ENCODE data around the gene DES. TPM values are rescaled to one million over a fixed set of nuclear protein-coding genes. Genes with fewer than 3 reads are reported as not detected.

Gene DES
- polyA plus RNA-seq, 1 donor from 2014 or later = not detected

DNA sequence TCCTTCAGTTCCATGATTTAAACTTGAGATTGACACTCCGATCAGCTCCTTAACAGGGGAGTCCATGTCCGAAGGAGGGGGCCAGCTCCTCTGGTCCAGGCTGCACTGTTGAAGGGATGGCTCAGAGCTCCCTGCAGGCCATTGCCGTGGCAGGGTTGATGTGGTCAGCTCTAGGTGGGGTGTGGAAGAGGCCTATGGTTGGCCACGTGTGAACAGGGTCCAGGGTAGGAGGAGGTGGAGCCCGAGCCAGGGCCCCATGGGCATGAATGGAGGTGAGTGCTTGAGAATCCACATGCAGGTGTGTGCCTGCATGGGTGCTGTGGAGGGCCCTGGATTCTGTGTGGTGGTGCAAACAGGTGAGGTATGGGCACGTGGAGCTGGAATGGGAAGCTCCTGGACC is 17.5 kb downstream of the DES start:
- Mint-ChIP-seq H3K4me1 (peaks cover 0 to 2% (median under 1%) of the 10 kb centered on the region in 3 donors), H3K9me3 (peaks cover 0 to 2% (median 0%) of the 10 kb centered on the region in 3 donors), H3K27me3 (peaks cover 21% of the 10 kb centered on the region), H3K4me3 (peak overlapping the region in 1 of 4 donors; percentile 20), H3K27ac (peak overlapping the region in 1 of 3 donors; percentile 84), H3K36me3 (peaks cover 3% of the 10 kb centered on the region)

DNA sequence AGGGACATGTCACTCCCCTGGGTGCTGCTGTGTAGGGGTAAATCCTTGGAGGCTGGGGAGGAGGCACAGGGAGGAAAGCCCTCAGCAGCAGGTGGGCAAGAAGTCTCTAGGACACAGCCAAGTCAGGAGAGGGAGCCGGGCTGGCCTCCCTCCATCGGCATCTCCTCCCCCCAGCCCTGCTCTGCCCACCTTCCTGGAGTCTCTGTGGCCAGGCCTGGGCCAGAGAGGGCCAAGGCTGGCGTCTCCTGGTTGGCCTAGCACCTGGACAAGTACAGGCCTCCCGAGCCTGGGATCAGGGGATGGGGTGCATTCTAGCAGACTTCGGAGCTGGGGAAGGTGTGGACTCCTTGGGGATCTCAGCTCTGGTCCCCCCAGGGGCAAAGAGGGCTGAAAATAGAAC is 18.3 kb downstream of the DES start:
- peaks cover 0 to 2% (median 0%) of the 10 kb centered on the region in 3 donors for H3K9me3 Mint-ChIP-seq
- no peaks in the 10 kb centered on the region for H3K36me3 Mint-ChIP-seq
- H3K27me3 Mint-ChIP-seq = peaks cover 29% of the 10 kb centered on the region
- peaks cover 3 to 5% (median 4%) of the 10 kb centered on the region in 3 donors for H3K4me1 Mint-ChIP-seq
- H3K4me3 Mint-ChIP-seq = peak overlapping the region in 1 of 4 donors; percentile 79
- no peak overlapping the region for H3K27ac Mint-ChIP-seq

DNA sequence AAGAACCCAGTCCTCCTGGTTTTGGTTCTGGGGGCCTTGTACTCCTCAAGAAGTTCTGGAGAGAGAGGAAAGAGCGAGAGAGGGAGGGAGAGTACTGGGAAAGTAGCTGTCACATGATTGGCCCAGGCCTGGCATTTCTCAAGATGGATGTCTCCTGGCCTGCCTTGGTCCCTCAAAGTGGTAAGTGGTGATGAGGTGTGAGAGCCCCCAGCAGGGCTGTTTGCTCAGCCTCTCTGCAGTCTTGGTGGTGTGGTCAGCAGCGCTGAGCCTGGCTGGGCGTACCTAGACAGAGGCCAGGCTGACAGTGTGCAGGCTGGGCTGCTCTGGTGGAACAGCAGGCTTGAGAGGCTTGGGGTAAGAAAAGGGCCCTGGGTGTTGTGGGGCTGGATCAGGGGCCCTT is 19.0 kb downstream of the DES start:
- no peak overlapping the region for H3K4me3 Mint-ChIP-seq
- H3K36me3 Mint-ChIP-seq = no peaks in the 10 kb centered on the region
- peaks cover 0 to 2% (median 0%) of the 10 kb centered on the region in 3 donors for H3K9me3 Mint-ChIP-seq
- peaks cover 29% of the 10 kb centered on the region for H3K27me3 Mint-ChIP-seq
- H3K27ac Mint-ChIP-seq = no peak overlapping the region
- peaks cover 3 to 5% (median 5%) of the 10 kb centered on the region in 3 donors for H3K4me1 Mint-ChIP-seq

DNA sequence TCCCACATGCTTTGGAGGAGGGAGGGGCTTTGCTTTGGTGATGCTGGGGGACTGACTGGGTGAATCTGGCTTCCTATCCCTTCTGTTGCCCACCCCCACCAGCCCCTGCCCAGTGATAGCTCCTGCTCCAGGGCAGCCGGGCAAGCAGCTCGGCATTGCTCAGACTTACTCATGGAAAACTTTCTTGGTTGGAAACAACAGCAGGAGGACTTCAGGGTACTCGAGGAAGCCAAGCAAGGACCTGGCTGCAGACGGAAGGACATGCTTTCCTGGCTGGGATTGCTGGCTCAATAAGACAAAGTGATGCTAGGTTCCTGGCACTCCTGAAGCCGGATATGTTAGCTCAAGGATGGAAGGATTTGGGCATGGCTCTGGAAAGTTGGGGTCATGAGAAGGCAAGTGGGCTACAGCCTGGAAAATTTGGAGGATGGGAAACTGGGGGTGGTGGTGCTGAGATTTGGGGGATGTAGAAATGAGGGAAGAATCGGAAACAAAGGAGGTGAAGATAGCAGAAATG is 19.6 kb downstream of the DES start:
- Mint-ChIP-seq H3K4me1 (peaks cover 3 to 7% (median 5%) of the 10 kb centered on the region in 3 donors), H3K36me3 (no peaks in the 10 kb centered on the region), H3K27ac (no peak overlapping the region), H3K9me3 (peaks cover 0 to 2% (median 0%) of the 10 kb centered on the region in 3 donors), H3K27me3 (peaks cover 27% of the 10 kb centered on the region), H3K4me3 (no peak overlapping the region)

DNA sequence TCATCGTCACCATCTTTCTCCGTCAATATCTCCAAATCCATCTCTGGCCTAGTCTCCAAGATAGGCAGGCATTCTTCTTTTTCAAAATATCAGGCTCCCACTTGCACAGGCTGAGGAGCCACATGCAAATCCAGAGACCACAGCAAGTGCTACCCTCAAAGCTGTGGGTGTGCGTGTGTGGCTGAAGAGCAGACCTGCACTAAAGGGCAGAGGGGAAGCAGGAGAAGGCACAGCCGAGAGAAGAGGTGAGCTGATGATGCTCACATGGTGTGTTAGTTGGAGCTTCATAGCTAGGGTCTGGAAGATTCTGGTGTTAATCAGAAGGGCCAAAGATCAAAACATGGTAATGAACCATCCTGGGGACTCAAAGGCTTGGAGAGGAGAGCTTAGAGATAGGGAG is 20.3 kb downstream of the DES start:
- Mint-ChIP-seq H3K4me1 (peaks cover 3 to 9% (median 5%) of the 10 kb centered on the region in 3 donors), H3K9me3 (peaks cover 0 to 2% (median 0%) of the 10 kb centered on the region in 3 donors), H3K4me3 (no peak overlapping the region), H3K27ac (no peak overlapping the region), H3K36me3 (no peaks in the 10 kb centered on the region), H3K27me3 (peaks cover 27% of the 10 kb centered on the region)

DNA sequence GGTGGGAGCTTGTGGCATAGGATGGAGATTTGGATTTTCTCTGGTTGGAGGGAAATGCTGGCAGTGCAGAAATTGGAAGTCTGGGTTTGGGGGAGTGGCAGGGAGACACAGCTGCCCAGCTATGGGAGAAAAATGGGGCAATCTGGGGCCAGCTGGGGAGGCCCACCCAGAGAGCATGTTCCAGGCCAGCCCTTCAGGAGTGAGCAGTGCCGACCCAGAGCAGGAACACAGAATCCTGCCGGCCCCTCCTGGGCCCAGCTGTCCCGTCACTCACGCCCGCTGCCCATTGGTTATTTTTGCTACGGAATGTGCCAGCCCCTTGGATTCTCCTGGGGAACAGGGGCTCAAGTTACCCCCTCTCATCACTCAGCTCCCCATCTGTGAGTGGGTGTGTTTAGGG is 21.3 kb downstream of the DES start:
- H3K27ac Mint-ChIP-seq = no peak overlapping the region
- peaks cover 3 to 9% (median 5%) of the 10 kb centered on the region in 3 donors for H3K4me1 Mint-ChIP-seq
- H3K9me3 Mint-ChIP-seq = peaks cover 0 to 2% (median 0%) of the 10 kb centered on the region in 3 donors
- H3K27me3 Mint-ChIP-seq = peaks cover 32% of the 10 kb centered on the region
- peak overlapping the region in 1 of 4 donors; percentile 42 for H3K4me3 Mint-ChIP-seq
- no peaks in the 10 kb centered on the region for H3K36me3 Mint-ChIP-seq

DNA sequence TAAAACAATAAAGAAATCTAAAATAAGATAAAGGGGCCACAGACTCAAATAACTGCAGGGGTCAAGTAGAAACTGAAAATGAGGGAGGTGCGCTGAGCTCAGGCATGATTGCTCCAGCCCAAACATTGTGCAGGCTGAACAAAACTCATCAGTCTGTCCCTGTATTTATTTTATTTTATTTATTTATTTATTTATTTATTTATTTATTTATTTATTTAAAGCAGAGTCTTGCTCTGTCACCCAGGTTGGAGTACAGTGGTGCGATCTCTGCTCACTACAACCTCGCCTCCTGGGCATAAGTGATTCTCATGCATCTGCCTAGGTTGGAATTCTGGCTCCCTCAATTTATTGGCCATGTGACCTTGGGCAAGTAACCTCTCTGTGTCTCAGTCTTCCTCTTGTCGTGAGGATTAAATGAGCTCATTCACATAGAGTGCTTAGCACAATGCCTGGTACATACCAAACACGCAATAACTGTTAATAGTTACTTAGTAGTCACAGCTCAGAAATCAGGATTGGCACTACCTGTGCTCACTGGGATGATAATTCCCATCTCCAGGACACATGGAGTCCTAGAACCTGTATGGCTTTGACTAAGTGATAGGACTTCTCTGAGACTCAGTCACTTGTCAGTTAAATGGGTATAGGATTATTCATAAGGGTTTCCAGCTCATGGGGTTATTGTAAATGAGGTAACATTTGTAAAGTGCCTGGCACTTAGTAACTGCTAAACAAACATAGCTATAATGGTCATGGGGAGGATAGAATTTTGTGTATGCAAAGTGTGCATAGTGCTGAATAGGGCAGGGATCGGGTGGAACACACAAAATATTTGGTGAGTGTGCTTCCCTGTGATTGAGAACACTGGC is 22.4 kb downstream of the DES start:
- H3K27ac Mint-ChIP-seq = no peak overlapping the region
- peaks cover 0 to 1% (median 0%) of the 10 kb centered on the region in 3 donors for H3K9me3 Mint-ChIP-seq
- H3K27me3 Mint-ChIP-seq = peaks cover 36% of the 10 kb centered on the region
- peak overlapping the region; percentile 36 to 92 (median 80) for H3K4me3 Mint-ChIP-seq
- H3K4me1 Mint-ChIP-seq = peaks cover 3 to 9% (median 5%) of the 10 kb centered on the region in 3 donors
- no peaks in the 10 kb centered on the region for H3K36me3 Mint-ChIP-seq

DNA sequence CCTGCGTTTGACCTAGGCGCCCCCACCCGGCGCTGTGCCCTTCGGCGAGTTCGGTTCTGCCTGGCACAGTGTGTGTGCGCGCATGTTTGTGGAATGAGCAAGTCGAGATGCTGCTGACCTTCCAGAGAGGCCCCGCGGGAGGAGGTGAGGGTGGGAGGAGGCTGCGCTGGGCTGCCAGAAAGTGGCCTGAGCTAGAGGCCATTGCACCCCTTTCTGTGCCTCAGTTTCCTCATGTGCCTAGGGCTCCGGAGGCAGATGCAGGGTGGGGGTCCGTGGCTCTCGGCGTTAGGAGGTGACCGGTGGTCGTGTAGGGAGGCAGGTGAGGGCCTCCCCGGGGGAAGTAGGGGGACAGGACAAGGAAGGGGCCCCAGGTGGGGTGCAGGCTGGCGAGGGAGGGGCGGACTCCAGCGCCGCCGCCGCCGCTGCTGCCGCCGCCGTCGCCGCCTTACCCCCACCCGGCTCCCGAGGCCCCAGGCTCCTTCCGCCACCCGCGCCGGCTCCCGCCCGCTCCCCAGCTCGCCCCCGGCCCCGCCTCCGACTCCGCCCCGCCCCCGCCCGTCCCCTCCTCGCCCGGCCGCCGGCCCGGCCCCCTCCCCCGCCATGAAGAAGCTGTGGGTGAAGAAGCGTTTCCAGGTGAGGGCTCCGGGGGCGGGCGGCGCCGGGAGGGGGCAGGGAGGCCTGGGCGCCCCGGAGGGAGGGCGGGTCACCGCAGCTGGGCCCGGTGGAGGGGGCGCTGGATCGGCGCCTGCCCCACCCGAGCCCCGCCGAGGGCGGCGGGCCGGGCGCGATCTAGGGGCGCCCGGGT is 23.5 kb downstream of the DES start:
- no peak overlapping the region for H3K27ac Mint-ChIP-seq
- peaks cover 3 to 7% (median 5%) of the 10 kb centered on the region in 3 donors for H3K4me1 Mint-ChIP-seq
- no peaks in the 10 kb centered on the region for H3K9me3 Mint-ChIP-seq
- peaks cover 28% of the 10 kb centered on the region for H3K27me3 Mint-ChIP-seq
- H3K36me3 Mint-ChIP-seq = no peaks in the 10 kb centered on the region
- H3K4me3 Mint-ChIP-seq = peak overlapping the region; percentile 36 to 92 (median 80)

DNA sequence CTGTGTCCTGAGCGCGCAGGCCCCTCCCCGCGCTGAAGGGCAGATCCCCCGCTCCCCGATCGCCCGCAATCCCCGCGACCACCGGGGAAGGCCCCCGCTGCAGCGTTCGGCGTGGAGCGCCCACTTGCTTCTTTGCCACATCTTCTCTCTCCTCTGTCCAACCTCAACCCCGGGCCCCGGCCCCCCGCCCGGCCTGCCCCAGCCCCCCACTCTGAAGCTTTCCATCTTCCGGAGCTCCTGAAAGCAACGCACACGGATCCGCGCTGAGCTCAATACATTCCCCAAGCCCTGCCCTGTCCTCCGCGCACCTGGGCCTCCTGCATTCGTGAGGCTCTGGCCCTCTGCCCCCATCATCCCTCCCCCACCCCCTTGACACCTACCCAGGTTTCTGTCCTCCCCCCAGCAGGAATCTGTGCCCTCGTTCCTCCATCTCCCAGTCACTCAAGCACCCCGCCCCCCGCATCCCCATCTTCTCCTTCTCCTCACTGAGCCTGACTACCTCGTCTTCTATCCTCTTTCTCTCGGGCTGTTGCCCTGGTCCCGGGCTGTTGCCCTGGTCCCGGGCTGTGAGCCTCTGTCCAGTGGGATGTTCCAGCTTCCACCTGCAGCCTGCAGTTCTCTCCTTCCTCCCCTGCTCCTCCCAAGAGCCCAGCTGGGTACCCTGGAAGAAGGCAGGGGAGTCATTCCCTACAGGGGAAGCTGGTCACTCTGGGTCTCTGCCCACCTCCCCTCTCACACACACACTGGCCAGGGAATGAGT is 24.3 kb downstream of the DES start:
- Mint-ChIP-seq H3K9me3 (no peaks in the 10 kb centered on the region), H3K4me1 (peaks cover 3 to 7% (median 5%) of the 10 kb centered on the region in 3 donors), H3K27me3 (peaks cover 28% of the 10 kb centered on the region), H3K36me3 (no peaks in the 10 kb centered on the region), H3K27ac (no peak overlapping the region), H3K4me3 (peak overlapping the region in 3 of 4 donors; percentile 61 to 84 (median 79))

DNA sequence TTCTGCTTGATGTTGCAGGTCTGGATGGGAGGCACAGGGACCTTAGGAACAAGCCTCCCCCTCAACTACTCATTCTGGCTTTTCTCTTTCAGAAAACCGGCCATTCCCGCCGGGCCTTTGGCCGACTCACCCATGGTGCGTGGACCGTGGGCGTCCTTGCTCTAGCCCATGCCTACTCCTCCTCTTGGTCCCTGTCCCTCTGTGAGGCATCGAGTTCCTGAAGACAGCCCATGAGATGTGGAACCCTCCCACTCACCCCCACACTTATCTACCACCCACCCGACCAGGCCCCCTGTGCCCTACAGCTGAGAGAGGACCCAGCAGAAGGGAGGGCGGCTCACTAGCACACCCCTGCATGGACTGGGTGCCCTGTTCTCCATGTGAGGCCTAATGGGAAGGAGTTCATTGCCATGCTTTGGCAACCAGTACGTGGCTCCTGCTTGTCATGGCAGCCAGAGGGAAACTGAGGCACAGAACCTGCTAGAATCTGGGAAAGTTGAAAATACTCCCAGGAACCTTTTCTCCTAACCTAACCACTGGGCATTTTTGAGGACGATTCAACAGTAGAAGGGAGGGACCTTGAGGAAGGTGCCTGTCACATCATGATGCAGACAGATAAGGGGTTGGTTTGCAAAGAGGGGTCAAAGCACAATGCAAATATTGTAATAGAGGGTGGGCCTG is 25.0 kb downstream of the DES start:
- Mint-ChIP-seq H3K27me3 (peaks cover 29% of the 10 kb centered on the region), H3K4me3 (peak overlapping the region in 3 of 4 donors; percentile 41 to 84 (median 79)), H3K36me3 (no peaks in the 10 kb centered on the region), H3K4me1 (peaks cover 3 to 7% (median 5%) of the 10 kb centered on the region in 3 donors), H3K9me3 (no peaks in the 10 kb centered on the region), H3K27ac (no peak overlapping the region)

DNA sequence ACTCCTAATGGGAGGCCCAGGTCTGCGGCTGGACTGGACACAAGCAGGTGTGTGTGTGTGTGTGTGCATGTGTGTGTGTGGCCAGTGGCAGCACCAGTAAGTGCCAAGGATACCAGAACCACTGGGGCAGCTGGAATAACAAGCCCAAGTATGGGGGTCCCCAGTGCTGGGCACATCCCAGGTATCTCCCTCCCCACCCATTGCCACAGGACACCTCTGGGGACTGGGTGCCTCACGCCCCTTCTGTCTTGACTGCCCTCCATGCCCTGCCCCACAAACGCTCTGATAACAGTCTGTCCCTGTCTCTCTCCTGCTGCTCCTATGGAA is 25.5 kb downstream of the DES start:
- Mint-ChIP-seq H3K4me3 (no peak overlapping the region), H3K27me3 (peaks cover 29% of the 10 kb centered on the region)

DNA sequence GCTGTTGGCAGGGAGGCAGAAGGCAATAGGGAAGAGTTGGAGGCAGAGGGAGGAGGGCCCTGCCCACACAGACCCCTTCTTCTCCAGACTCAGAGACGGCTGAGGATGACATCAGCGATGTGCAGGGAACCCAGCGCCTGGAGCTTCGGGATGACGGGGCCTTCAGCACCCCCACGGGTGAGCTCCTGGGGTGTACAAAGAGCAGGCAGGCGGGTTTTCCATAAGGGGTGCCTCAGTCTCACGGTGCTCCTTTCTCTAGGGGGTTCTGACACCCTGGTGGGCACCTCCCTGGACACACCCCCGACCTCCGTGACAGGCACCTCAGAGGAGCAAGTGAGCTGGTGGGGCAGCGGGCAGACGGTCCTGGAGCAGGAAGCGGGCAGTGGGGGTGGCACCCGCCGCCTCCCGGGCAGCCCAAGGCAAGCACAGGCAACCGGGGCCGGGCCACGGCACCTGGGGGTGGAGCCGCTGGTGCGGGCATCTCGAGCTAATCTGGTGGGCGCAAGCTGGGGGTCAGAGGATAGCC is 26.5 kb downstream of the DES start:
- Mint-ChIP-seq H3K9me3 (no peaks in the 10 kb centered on the region), H3K4me3 (peak overlapping the region in 1 of 4 donors; percentile 70), H3K27me3 (peaks cover 33% of the 10 kb centered on the region), H3K27ac (no peak overlapping the region), H3K4me1 (peaks cover 3 to 7% (median 6%) of the 10 kb centered on the region in 3 donors), H3K36me3 (no peaks in the 10 kb centered on the region)

More for the DNA sequence above, 25.5 kb downstream of the DES start:
- H3K36me3 Mint-ChIP-seq = no peaks in the 10 kb centered on the region
- peaks cover 3 to 7% (median 5%) of the 10 kb centered on the region in 3 donors for H3K4me1 Mint-ChIP-seq
- no peak overlapping the region for H3K27ac Mint-ChIP-seq
- H3K9me3 Mint-ChIP-seq = no peaks in the 10 kb centered on the region

DNA sequence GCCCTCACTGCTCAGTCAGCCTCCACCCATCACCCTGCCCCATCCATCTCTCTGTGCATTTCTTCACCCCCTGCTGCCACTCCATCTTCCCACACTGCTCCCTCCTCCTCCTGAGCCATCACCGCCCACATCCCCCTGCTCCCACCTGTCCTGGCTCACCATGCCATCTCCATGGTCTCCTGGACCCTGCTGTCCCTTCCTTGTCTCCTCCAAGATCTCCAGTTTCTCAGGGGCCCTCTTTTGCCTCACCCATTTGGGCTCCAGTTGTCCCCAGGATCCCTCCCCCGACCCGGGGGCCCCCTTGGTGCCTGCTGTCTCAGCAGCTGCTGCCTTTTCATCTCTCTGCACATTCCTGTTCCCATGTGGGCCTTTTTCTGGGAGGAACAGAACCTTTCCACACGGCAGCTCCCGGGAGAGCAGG is 27.1 kb downstream of the DES start:
- no peaks in the 10 kb centered on the region for H3K36me3 Mint-ChIP-seq
- H3K27ac Mint-ChIP-seq = no peak overlapping the region
- H3K9me3 Mint-ChIP-seq = no peaks in the 10 kb centered on the region
- peaks cover 3 to 9% (median 7%) of the 10 kb centered on the region in 3 donors for H3K4me1 Mint-ChIP-seq
- H3K27me3 Mint-ChIP-seq = peaks cover 38% of the 10 kb centered on the region
- no peak overlapping the region for H3K4me3 Mint-ChIP-seq

DNA sequence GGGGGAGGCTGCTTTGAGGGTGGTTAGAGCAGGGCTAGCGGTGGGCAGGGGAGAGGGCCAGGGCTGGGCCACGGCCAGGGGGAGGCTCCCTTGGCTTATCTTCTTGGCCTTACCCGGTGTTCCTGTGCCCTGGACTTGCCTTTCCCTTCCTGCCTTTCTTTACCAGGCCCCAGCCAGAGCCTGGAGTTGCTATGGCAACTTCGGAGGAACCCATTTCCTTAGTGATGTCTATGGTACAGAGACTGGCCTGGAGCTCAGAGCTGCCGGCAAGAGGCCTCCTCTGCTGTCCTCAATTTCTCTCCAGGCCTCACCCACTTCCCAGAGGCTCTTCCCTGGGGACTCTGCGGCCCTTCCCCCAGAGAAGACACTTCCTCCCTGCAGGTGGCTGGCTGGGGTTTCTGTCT is 27.9 kb downstream of the DES start:
- no peaks in the 10 kb centered on the region for H3K36me3 Mint-ChIP-seq
- H3K4me1 Mint-ChIP-seq = peaks cover 3 to 7% (median 4%) of the 10 kb centered on the region in 3 donors
- H3K9me3 Mint-ChIP-seq = no peaks in the 10 kb centered on the region
- H3K27me3 Mint-ChIP-seq = peaks cover 38% of the 10 kb centered on the region
- H3K27ac Mint-ChIP-seq = no peak overlapping the region
- H3K4me3 Mint-ChIP-seq = no peak overlapping the region

Data from IgD-negative memory B cell (primary cell).